Measurements from ENCODE around the gene SUN2. TPM values are rescaled to one million over a fixed set of nuclear protein-coding genes. Genes with fewer than 3 reads are reported as not detected.
A peak's percentile ranks its signal among the peaks of the same experiment; 100 is the strongest.

Gene SUN2
- polyA plus RNA-seq, 1 experiment = 98.4 TPM

DNA sequence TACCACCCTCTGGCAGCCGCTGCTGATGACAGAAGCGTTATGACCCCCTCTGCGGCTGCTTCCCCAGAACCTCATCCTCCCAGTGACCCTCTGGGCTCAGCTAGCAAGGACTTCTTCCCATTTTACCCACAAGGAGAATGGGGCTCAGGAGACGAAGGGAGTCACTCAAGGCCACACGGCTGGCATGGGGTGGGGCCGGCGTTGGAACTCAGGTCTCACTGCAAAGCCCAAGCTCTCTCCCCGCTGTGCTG lies 16.8 kb upstream of the SUN2 start:
- Histone ChIP-seq H3K36me3 (ENCODE audit: control insufficient read depth, insufficient read depth, low read length) (no peaks in the 10 kb centered on the region), H3K27me3 (ENCODE audit: control insufficient read depth, insufficient read depth, low read length) (no peaks in the 10 kb centered on the region), H3K4me3 (ENCODE audit: low read depth, low read length) (no peak overlapping the region)
- DNase-seq (ENCODE audit: low read depth) = no peak
- CTCF ChIA-PET = no interaction called here
- POLR2A ChIA-PET = no interaction called here
- TF ChIP-seq, protein P1, sequence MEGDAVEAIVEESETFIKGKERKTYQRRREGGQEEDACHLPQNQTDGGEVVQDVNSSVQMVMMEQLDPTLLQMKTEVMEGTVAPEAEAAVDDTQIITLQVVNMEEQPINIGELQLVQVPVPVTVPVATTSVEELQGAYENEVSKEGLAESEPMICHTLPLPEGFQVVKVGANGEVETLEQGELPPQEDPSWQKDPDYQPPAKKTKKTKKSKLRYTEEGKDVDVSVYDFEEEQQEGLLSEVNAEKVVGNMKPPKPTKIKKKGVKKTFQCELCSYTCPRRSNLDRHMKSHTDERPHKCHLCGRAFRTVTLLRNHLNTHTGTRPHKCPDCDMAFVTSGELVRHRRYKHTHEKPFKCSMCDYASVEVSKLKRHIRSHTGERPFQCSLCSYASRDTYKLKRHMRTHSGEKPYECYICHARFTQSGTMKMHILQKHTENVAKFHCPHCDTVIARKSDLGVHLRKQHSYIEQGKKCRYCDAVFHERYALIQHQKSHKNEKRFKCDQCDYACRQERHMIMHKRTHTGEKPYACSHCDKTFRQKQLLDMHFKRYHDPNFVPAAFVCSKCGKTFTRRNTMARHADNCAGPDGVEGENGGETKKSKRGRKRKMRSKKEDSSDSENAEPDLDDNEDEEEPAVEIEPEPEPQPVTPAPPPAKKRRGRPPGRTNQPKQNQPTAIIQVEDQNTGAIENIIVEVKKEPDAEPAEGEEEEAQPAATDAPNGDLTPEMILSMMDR (IDR thresholded peaks at IDR 0.05; ENCODE audit: insufficient read depth, low read depth, low read length) = no peak

- ChIA-PET CTCF (interaction anchor here (1.9 to 6.5 kb wide), 9 partner anchors 14 to 352 kb away, joined by 4 to 113 read pairs (median 44); partner anchors contain the start of genes CBX6 and NPTXR), POLR2A (no interaction called here)
Measured at GRCh38 chr22:38770257-38770949, 14.6 kb upstream of the SUN2 start.

GRCh38 chr22:38768036-38768435 lies 12.2 kb upstream of the SUN2 start:
- Histone ChIP-seq H3K36me3 (ENCODE audit: control insufficient read depth, insufficient read depth, low read length) (no peaks in the 10 kb centered on the region), H3K4me3 (ENCODE audit: low read depth, low read length) (no peak overlapping the region), H3K27me3 (ENCODE audit: control insufficient read depth, insufficient read depth, low read length) (0 out of 2 replicates have a peak, but pooled peaks cover 1% of the 10 kb centered on the region)
- TF ChIP-seq, protein P1 (IDR thresholded peaks at IDR 0.05; ENCODE audit: insufficient read depth, low read depth, low read length) = no peak
- no peak for DNase-seq (ENCODE audit: low read depth)
- ChIA-PET CTCF (interaction anchor here (1.0 to 6.5 kb wide), 22 partner anchors 9 to 715 kb away, joined by 3 to 113 read pairs (median 8); partner anchors contain the start of genes APOBEC3C, CBX6 and NPTXR), POLR2A (no interaction called here)

More at GRCh38 chr22:38770257-38770949, 14.6 kb upstream of the SUN2 start:
- Histone ChIP-seq H3K4me3 (ENCODE audit: low read depth, low read length) (no peak overlapping the region), H3K36me3 (ENCODE audit: control insufficient read depth, insufficient read depth, low read length) (no peaks in the 10 kb centered on the region), H3K27me3 (ENCODE audit: control insufficient read depth, insufficient read depth, low read length) (0 out of 2 replicates have a peak, but pooled peaks cover 1% of the 10 kb centered on the region)
- TF ChIP-seq, protein P1 (IDR thresholded peaks at IDR 0.05; ENCODE audit: insufficient read depth, low read depth, low read length) = no peak
- no peak for DNase-seq (ENCODE audit: low read depth)

- DNase-seq (ENCODE audit: low read depth) = no peak
- TF ChIP-seq, protein P1 (IDR thresholded peaks at IDR 0.05; ENCODE audit: insufficient read depth, low read depth, low read length) = no peak
- Histone ChIP-seq H3K36me3 (ENCODE audit: control insufficient read depth, insufficient read depth, low read length) (no peaks in the 10 kb centered on the region), H3K27me3 (ENCODE audit: control insufficient read depth, insufficient read depth, low read length) (0 out of 2 replicates have a peak, but pooled peaks cover 1% of the 10 kb centered on the region), H3K4me3 (ENCODE audit: low read depth, low read length) (no peak overlapping the region)
- POLR2A ChIA-PET = interaction anchor here (0.5 to 0.7 kb wide), 2 partner anchors 27 to 42 kb away, joined by 3 to 8 read pairs; no protein-coding TSS in a partner anchor
- CTCF ChIA-PET = interaction anchor here (0.5 to 6.5 kb wide), 14 partner anchors 8 to 414 kb away, joined by 3 to 113 read pairs (median 22); partner anchors contain the start of genes CBX6, NPTXR and SUN2
Measured at GRCh38 chr22:38767313-38767712, 11.5 kb upstream of the SUN2 start.

- POLR2A ChIA-PET = interaction anchor here (0.7 kb wide), 1 partner anchor 28 kb away, joined by 8 read pairs; no protein-coding TSS in a partner anchor
- CTCF ChIA-PET = interaction anchor here (0.7 to 6.5 kb wide), 35 partner anchors 9 to 717 kb away, joined by 3 to 113 read pairs (median 4); partner anchors contain the start of genes CBX6, NPTXR and SUN2
- TF ChIP-seq, protein P1 (IDR thresholded peaks at IDR 0.05; ENCODE audit: insufficient read depth, low read depth, low read length) = peak; percentile 96
- H3K4me3 ChIP-seq (ENCODE audit: low read depth, low read length) = no peak overlapping the region
- H3K27me3 ChIP-seq (ENCODE audit: control insufficient read depth, insufficient read depth, low read length) = 0 out of 2 replicates have a peak, but pooled peaks cover 1% of the 10 kb centered on the region
- no peak for DNase-seq (ENCODE audit: low read depth)
- H3K36me3 ChIP-seq (ENCODE audit: control insufficient read depth, insufficient read depth, low read length) = no peaks in the 10 kb centered on the region
Measured at GRCh38 chr22:38766076-38766777, 10.4 kb upstream of the SUN2 start.

Measured in BJ (cell line).